Measurements from ENCODE around the gene HSDL1. TPM values are rescaled to one million over a fixed set of nuclear protein-coding genes. Genes with fewer than 3 reads are reported as not detected.

The HSDL1 gene
- total and polyA plus RNA-seq, 4 donors, result 3.0 to 9.6 (median 5.3) TPM

DNA sequence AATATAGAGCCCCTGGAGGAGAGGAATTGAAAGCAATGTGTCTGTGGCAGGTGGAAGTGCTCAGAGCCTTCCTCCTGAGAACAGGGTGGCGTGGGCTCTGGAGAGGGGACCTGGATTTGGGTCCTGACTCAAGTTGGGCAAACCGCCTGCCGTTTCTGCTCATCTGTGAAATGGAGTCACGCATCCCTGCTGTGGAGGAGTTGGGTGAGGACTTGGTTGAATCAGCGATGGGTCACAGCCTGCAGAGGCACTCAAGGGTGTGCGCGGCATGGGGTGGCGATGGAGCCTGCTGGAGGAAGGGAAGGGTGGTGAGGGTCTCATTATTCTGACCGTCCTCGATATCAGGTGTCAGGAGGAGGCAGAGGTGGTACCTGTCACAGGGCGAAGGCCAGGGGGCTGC is 49.0 kb upstream of the HSDL1 start:
- TF ChIP-seq HNF4G (IDR thresholded peaks at IDR 0.05) (no peak), FOXA1 (IDR thresholded peaks at IDR 0.05) (no peak), TAF1 (conservative IDR thresholded peaks at IDR 0.05) (no peak), MAX (IDR thresholded peaks at IDR 0.05) (no peak), JUND (IDR thresholded peaks at IDR 0.05) (no peak), ZBTB33 (IDR thresholded peaks at IDR 0.05) (no peak), NR2F2 (IDR thresholded peaks at IDR 0.05) (no peak), HNF4A (conservative IDR thresholded peaks at IDR 0.05) (no peak)
- 85% methylated on average over 11 of the region's 11 CpGs for WGBS
- Histone ChIP-seq H3K9me3 (ENCODE audit: control insufficient read depth in 4 of 4, low read length in 3 of 4) (no peaks in the 10 kb centered on the region), H3K9ac (ENCODE audit: low read depth in 1 of 2, low read length in 2 of 2) (no peak overlapping the region), H3K36me3 (ENCODE audit: control insufficient read depth in 4 of 4, insufficient read depth in 3 of 4, low read depth in 1 of 4, low read length in 3 of 4) (no peaks in the 10 kb centered on the region), H3K4me1 (ENCODE audit: control insufficient read depth in 4 of 4, insufficient read depth in 4 of 4, low read length in 3 of 4) (no peaks in the 10 kb centered on the region), H3K27ac (ENCODE audit: low read depth in 1 of 2, low read length in 2 of 2) (no peak overlapping the region), H3K4me3 (ENCODE audit: low read depth in 1 of 3, low read length in 3 of 3) (no peak overlapping the region), H3K27me3 (ENCODE audit: control insufficient read depth in 4 of 4, insufficient read depth in 4 of 4, low read length in 3 of 4) (no peaks in the 10 kb centered on the region)
- no peak for DNase-seq (ENCODE audit: low spot score)

DNA sequence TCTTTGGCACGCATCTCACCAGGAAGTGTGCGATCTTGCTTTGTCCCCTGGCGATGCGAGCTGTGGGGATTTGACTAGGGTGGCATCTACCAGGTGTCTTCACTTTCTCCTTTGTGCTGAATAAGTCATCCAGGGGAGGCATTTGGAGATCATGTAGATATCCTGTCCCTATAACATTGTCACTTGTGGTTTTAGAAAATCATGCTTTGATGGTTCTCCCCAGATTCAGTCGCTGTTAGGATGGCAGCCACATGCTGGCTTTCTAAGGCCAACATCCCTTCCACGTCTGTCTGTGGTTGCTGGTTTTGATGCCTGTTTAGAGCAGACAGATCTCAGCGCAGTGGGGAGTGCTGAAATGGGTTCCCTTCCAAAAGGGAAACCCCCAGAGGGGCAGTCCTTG is 48.5 kb upstream of the HSDL1 start:
- WGBS, result 86% methylated on average over 7 of the region's 7 CpGs
- H3K27ac ChIP-seq (ENCODE audit: low read depth in 1 of 2, low read length in 2 of 2), result no peak overlapping the region
- TF ChIP-seq, protein P1, sequence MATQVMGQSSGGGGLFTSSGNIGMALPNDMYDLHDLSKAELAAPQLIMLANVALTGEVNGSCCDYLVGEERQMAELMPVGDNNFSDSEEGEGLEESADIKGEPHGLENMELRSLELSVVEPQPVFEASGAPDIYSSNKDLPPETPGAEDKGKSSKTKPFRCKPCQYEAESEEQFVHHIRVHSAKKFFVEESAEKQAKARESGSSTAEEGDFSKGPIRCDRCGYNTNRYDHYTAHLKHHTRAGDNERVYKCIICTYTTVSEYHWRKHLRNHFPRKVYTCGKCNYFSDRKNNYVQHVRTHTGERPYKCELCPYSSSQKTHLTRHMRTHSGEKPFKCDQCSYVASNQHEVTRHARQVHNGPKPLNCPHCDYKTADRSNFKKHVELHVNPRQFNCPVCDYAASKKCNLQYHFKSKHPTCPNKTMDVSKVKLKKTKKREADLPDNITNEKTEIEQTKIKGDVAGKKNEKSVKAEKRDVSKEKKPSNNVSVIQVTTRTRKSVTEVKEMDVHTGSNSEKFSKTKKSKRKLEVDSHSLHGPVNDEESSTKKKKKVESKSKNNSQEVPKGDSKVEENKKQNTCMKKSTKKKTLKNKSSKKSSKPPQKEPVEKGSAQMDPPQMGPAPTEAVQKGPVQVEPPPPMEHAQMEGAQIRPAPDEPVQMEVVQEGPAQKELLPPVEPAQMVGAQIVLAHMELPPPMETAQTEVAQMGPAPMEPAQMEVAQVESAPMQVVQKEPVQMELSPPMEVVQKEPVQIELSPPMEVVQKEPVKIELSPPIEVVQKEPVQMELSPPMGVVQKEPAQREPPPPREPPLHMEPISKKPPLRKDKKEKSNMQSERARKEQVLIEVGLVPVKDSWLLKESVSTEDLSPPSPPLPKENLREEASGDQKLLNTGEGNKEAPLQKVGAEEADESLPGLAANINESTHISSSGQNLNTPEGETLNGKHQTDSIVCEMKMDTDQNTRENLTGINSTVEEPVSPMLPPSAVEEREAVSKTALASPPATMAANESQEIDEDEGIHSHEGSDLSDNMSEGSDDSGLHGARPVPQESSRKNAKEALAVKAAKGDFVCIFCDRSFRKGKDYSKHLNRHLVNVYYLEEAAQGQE (IDR thresholded peaks at IDR 0.05), result no peak
- no peaks in the 10 kb centered on the region for H3K9me3 ChIP-seq (ENCODE audit: control insufficient read depth in 4 of 4, low read length in 3 of 4)
- DNase-seq (ENCODE audit: low spot score), result no peak
- no peaks in the 10 kb centered on the region for H3K27me3 ChIP-seq (ENCODE audit: control insufficient read depth in 4 of 4, insufficient read depth in 4 of 4, low read length in 3 of 4)
- H3K9ac ChIP-seq (ENCODE audit: low read depth in 1 of 2, low read length in 2 of 2), result no peak overlapping the region
- H3K36me3 ChIP-seq (ENCODE audit: control insufficient read depth in 4 of 4, insufficient read depth in 3 of 4, low read depth in 1 of 4, low read length in 3 of 4), result no peaks in the 10 kb centered on the region
- H3K4me3 ChIP-seq (ENCODE audit: low read depth in 1 of 3, low read length in 3 of 3), result no peak overlapping the region
- H3K4me1 ChIP-seq (ENCODE audit: control insufficient read depth in 4 of 4, insufficient read depth in 4 of 4, low read length in 3 of 4), result no peaks in the 10 kb centered on the region

GRCh38 chr16:84191466-84191865 is 46.5 kb upstream of the HSDL1 start:
- no peaks in the 10 kb centered on the region for H3K27me3 ChIP-seq (ENCODE audit: control insufficient read depth in 4 of 4, insufficient read depth in 4 of 4, low read length in 3 of 4)
- WGBS, result 89% methylated on average over 16 of the region's 16 CpGs
- no peaks in the 10 kb centered on the region for H3K36me3 ChIP-seq (ENCODE audit: control insufficient read depth in 4 of 4, insufficient read depth in 3 of 4, low read depth in 1 of 4, low read length in 3 of 4)
- H3K9ac ChIP-seq (ENCODE audit: low read depth in 1 of 2, low read length in 2 of 2), result no peak overlapping the region
- no peak for TF ChIP-seq FOXA1 (IDR thresholded peaks at IDR 0.05)
- no peak for TF ChIP-seq HNF4G (IDR thresholded peaks at IDR 0.05)
- no peak for TF ChIP-seq CTCF (IDR thresholded peaks at IDR 0.05; ENCODE audit: low read depth, low read length, missing input control)
- no peak for TF ChIP-seq RXRA (IDR thresholded peaks at IDR 0.05)
- no peak for TF ChIP-seq JUND (IDR thresholded peaks at IDR 0.05)
- TF ChIP-seq, protein P1 (IDR thresholded peaks at IDR 0.05), result no peak
- no peak for DNase-seq (ENCODE audit: low spot score)
- no peaks in the 10 kb centered on the region for H3K4me1 ChIP-seq (ENCODE audit: control insufficient read depth in 4 of 4, insufficient read depth in 4 of 4, low read length in 3 of 4)
- H3K27ac ChIP-seq (ENCODE audit: low read depth in 1 of 2, low read length in 2 of 2), result no peak overlapping the region
- H3K9me3 ChIP-seq (ENCODE audit: control insufficient read depth in 4 of 4, low read length in 3 of 4), result no peaks in the 10 kb centered on the region
- H3K4me3 ChIP-seq (ENCODE audit: low read depth in 1 of 3, low read length in 3 of 3), result no peak overlapping the region
